Progenitor cell of endocrine pancreas (in vitro differentiated cells): ENCODE results near the gene CYFIP1. TPM values are rescaled to one million over a fixed set of nuclear protein-coding genes. Genes with fewer than 3 reads are reported as not detected.

ENCODE experiments used
- DNase-seq: peaks from one replicate; pipeline ENCODE4 v3.0.0; 2021; ENCODE audit warnings: low spot score; ENCODE audit not compliant: unreplicated experiment
- H3K27ac Mint-ChIP-seq: 2 replicates; pipeline ENCODE4 v1.8.0; 2021; ENCODE audit warnings: mild to moderate bottlenecking, moderate library complexity, mixed read lengths
- H3K27me3 Mint-ChIP-seq: 2 replicates; pipeline ENCODE4 v1.8.0; 2021; ENCODE audit warnings: mixed read lengths
- H3K36me3 Mint-ChIP-seq: 2 replicates; pipeline ENCODE4 v1.8.0; 2022; ENCODE audit warnings: mixed read lengths; ENCODE audit not compliant: insufficient read depth
- H3K4me1 Mint-ChIP-seq: 2 replicates; pipeline ENCODE4 v1.8.0; 2021; ENCODE audit warnings: low read depth, mixed read lengths
- H3K4me3 Mint-ChIP-seq: 2 replicates; pipeline ENCODE4 v1.8.0; 2021; ENCODE audit warnings: low read depth, mild to moderate bottlenecking, moderate library complexity, mixed read lengths
- H3K9me3 Mint-ChIP-seq: 2 replicates; pipeline ENCODE4 v1.8.0; 2021; ENCODE audit warnings: low read depth, mixed read lengths
- CTCF ChIP-seq: fragments of 200-600 bp; sonication (generic); IDR thresholded peaks from one replicate; pipeline ENCODE4 v1.5.0; 2021; ENCODE audit warnings: antibody characterized with exemption, mild to moderate bottlenecking; ENCODE audit not compliant: unreplicated experiment
- total RNA-seq: library from RNA; stranded (reverse); gene quantifications from 2 replicates; pipeline ENCODE4 v1.2.1, GENCODE V29; 2021

The CYFIP1 gene
- total RNA-seq, 1 donor from 2014 or later = 175 TPM

- Mint-ChIP-seq H3K4me3 (no peak overlapping the region), H3K27ac (no peak overlapping the region), H3K9me3 (peaks cover 2% of the 10 kb centered on the region), H3K36me3 (peaks cover 16% of the 10 kb centered on the region), H3K27me3 (no peaks in the 10 kb centered on the region), H3K4me1 (peaks cover 12% of the 10 kb centered on the region)
- DNase-seq = no peak
- no peak for TF ChIP-seq CTCF
These were observed 12.9 kb downstream of the CYFIP1 start for GRCh38 chr15:22967084-22967770.

- no peaks in the 10 kb centered on the region for H3K27me3 Mint-ChIP-seq
- no peak for DNase-seq
- H3K27ac Mint-ChIP-seq = peak overlapping the region; percentile 41
- peaks cover 15% of the 10 kb centered on the region for H3K4me1 Mint-ChIP-seq
- no peak for TF ChIP-seq CTCF
- H3K9me3 Mint-ChIP-seq = peaks cover 2% of the 10 kb centered on the region
- peaks cover 16% of the 10 kb centered on the region for H3K36me3 Mint-ChIP-seq
- H3K4me3 Mint-ChIP-seq = no peak overlapping the region
These were observed 13.7 kb downstream of the CYFIP1 start for GRCh38 chr15:22966321-22967083.

- H3K4me3 Mint-ChIP-seq = no peak overlapping the region
- no peak for TF ChIP-seq CTCF
- no peak for DNase-seq
- H3K9me3 Mint-ChIP-seq = no peaks in the 10 kb centered on the region
- H3K27ac Mint-ChIP-seq = peak overlapping the region; percentile 91
- peaks cover 25% of the 10 kb centered on the region for H3K4me1 Mint-ChIP-seq
- H3K36me3 Mint-ChIP-seq = peaks cover 3% of the 10 kb centered on the region
- no peaks in the 10 kb centered on the region for H3K27me3 Mint-ChIP-seq
These were observed 16.5 kb downstream of the CYFIP1 start for GRCh38 chr15:22963641-22964040.

GRCh38 chr15:22962611-22963010 lies 17.6 kb downstream of the CYFIP1 start:
- Mint-ChIP-seq H3K4me1 (peaks cover 27% of the 10 kb centered on the region), H3K36me3 (peaks cover 3% of the 10 kb centered on the region), H3K9me3 (no peaks in the 10 kb centered on the region), H3K27ac (peak overlapping the region; percentile 93), H3K4me3 (no peak overlapping the region), H3K27me3 (no peaks in the 10 kb centered on the region)
- no peak for TF ChIP-seq CTCF
- DNase-seq = no peak

GRCh38 chr15:22961762-22962161 lies 18.4 kb downstream of the CYFIP1 start:
- Mint-ChIP-seq H3K27ac (peak overlapping the region; percentile 93), H3K4me3 (no peak overlapping the region), H3K4me1 (peaks cover 29% of the 10 kb centered on the region), H3K9me3 (no peaks in the 10 kb centered on the region), H3K36me3 (peaks cover 3% of the 10 kb centered on the region), H3K27me3 (no peaks in the 10 kb centered on the region)
- no peak for TF ChIP-seq CTCF
- no peak for DNase-seq
